22Rv1 (cell line): ENCODE results near the gene TMEM184C.

Experiments
- CTCF ChIP-seq: fragments of 450-650 bp; IDR thresholded peaks from 2 replicates; pipeline ENCODE4 v1.5.1; 2017; ENCODE audit warnings: mild to moderate bottlenecking
- ZFX ChIP-seq: fragments of 450-650 bp; IDR thresholded peaks from 2 replicates; pipeline ENCODE4 v1.6.1; 2017; ENCODE audit warnings: antibody characterized with exemption, borderline replicate concordance

- TF ChIP-seq CTCF (no peak), ZFX (no peak)
Measured at GRCh38 chr4:147648656-147649055, 31.5 kb downstream of the TMEM184C start.
